ENCODE measurements around the gene VPS33B.

GRCh38 chr15:91045065-91045464, 22.7 kb upstream of the VPS33B start:
- TF ChIP-seq POLR2AphosphoS5 (IDR thresholded peaks at IDR 0.05; ENCODE audit: low read depth, low read length) (no peak), POLR2A (IDR thresholded peaks at IDR 0.05; ENCODE audit: low read depth, low read length) (no peak)

All from GM12891 (cell line).